Activated B cell treated with CpG ODN at 0.5 μM for 24 hours (primary cell): ENCODE measurements around the gene MAML2. TPM values are rescaled to one million over a fixed set of nuclear protein-coding genes. Genes with fewer than 3 reads are reported as not detected.

Experiments
- ATAC-seq: fragments of 200-7000 bp; cut with Tn5 transposase; one replicate; pipeline ENCODE4 v1.10.0; 2021; ENCODE audit warnings: low read depth, mild to moderate bottlenecking, moderate library complexity
- CTCF ChIA-PET: fragments of 350-600 bp; sonication (Branson Sonifier 250); formaldehyde crosslinking; loops from one replicate; lab custom pipeline; 2021; ENCODE audit warnings: antibody characterized with exemption; lab: Charles Lee
- POLR2A ChIA-PET: fragments of 350-600 bp; sonication (Branson Sonifier 250); formaldehyde crosslinking; loops from one replicate; lab custom pipeline; 2021; ENCODE audit warnings: antibody characterized with exemption; lab: Charles Lee
- DNase-seq: peaks from one replicate; pipeline ENCODE4 v3.0.0; 2022
- H3K27ac Mint-ChIP-seq: one replicate; pipeline ENCODE4 v1.8.0; 2020; ENCODE audit warnings: mixed read lengths
- H3K27me3 Mint-ChIP-seq: one replicate; pipeline ENCODE4 v1.8.0; 2021; ENCODE audit warnings: mixed read lengths
- H3K36me3 Mint-ChIP-seq: one replicate; pipeline ENCODE4 v1.8.0; 2021; ENCODE audit warnings: low read depth, mixed read lengths
- H3K4me1 Mint-ChIP-seq: one replicate; pipeline ENCODE4 v1.8.0; 2021; ENCODE audit warnings: mixed read lengths
- H3K4me3 Mint-ChIP-seq: one replicate; pipeline ENCODE4 v1.8.0; 2020; ENCODE audit warnings: mild to moderate bottlenecking, mixed read lengths
- H3K9me3 Mint-ChIP-seq: one replicate; pipeline ENCODE4 v1.8.0; 2020; ENCODE audit warnings: mixed read lengths
- intact Hi-C: fragments of 100-400 bp; cut with micrococcal nuclease; formaldehyde crosslinking; loops from one replicate; pipeline ENCODE4 v1.15.1; 2024
- total RNA-seq: library from RNA; stranded (reverse); gene quantifications from 2 replicates; pipeline ENCODE4 v1.2.3, GENCODE V29; 2022
- TF ChIP-seq, protein P1 (sequence below): fragments of 200-600 bp; IDR thresholded peaks from one replicate; pipeline ENCODE4 v1.8.0; 2022; ENCODE audit warnings: antibody characterized with exemption, mild to moderate bottlenecking

MAML2 gene
- total RNA-seq, 1 donor from 2014 or later, result 24.8 TPM

- ChIA-PET CTCF (no interaction called here), POLR2A (interaction anchor here (0.6 to 1.2 kb wide), 6 partner anchors 12 to 146 kb away, joined by 3 to 9 read pairs (median 4); partner anchors contain the start of gene MAML2)
- intact Hi-C loops, result loop anchor here (2.0 kb wide), 1 partner anchor 33 kb away; no protein-coding TSS in a partner anchor
- H3K36me3 Mint-ChIP-seq, result peaks cover 3% of the 10 kb centered on the region
- ATAC-seq (no peak), DNase-seq (no peak)
- H3K4me1 Mint-ChIP-seq, result peaks cover 75% of the 10 kb centered on the region
- H3K9me3 Mint-ChIP-seq, result no peaks in the 10 kb centered on the region
- H3K27me3 Mint-ChIP-seq, result no peaks in the 10 kb centered on the region
- H3K27ac Mint-ChIP-seq, result peak overlapping the region; percentile 63
- no peak overlapping the region for H3K4me3 Mint-ChIP-seq
- TF ChIP-seq, protein P1, sequence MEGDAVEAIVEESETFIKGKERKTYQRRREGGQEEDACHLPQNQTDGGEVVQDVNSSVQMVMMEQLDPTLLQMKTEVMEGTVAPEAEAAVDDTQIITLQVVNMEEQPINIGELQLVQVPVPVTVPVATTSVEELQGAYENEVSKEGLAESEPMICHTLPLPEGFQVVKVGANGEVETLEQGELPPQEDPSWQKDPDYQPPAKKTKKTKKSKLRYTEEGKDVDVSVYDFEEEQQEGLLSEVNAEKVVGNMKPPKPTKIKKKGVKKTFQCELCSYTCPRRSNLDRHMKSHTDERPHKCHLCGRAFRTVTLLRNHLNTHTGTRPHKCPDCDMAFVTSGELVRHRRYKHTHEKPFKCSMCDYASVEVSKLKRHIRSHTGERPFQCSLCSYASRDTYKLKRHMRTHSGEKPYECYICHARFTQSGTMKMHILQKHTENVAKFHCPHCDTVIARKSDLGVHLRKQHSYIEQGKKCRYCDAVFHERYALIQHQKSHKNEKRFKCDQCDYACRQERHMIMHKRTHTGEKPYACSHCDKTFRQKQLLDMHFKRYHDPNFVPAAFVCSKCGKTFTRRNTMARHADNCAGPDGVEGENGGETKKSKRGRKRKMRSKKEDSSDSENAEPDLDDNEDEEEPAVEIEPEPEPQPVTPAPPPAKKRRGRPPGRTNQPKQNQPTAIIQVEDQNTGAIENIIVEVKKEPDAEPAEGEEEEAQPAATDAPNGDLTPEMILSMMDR, result no peak
Measured at GRCh38 chr11:96221244-96222070, 121.5 kb downstream of the MAML2 start.

- intact Hi-C loops, result loop anchor here (2.0 to 5.0 kb wide), 2 partner anchors 35 to 433 kb away; partner anchors contain the start of gene FAM76B
Measured at GRCh38 chr11:96219981-96220623, 122.9 kb downstream of the MAML2 start.

DNA sequence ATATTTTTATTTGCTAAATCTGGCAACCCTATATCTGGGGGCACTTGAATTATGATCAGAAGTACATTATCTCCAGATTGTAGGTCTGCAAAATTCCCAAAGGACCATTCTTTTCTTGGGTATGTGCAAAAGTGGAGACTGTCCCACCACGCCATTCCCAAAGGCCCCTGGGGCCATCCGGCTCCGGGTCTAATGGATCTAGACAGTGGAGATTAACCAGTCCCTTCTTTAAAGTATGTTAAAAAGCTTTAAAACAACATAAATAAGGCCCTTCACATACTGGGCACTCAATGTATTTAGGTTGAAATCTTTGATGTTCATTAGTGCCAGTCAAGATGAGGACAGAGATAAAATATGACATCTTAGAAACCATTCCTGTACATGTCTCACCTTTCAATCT lies 124.1 kb downstream of the MAML2 start:
- CTCF ChIA-PET, result interaction anchor here (0.6 kb wide), 1 partner anchor 16 kb away, joined by 3 read pairs; no protein-coding TSS in a partner anchor
- intact Hi-C loops, result loop anchor here (5.0 kb wide), 1 partner anchor 432 kb away; the partner anchor contains the start of gene FAM76B
- peaks cover 3% of the 10 kb centered on the region for H3K36me3 Mint-ChIP-seq
- POLR2A ChIA-PET, result no interaction called here
- ATAC-seq (no peak), DNase-seq (no peak)
- H3K27me3 Mint-ChIP-seq, result no peaks in the 10 kb centered on the region
- no peak overlapping the region for H3K4me3 Mint-ChIP-seq
- TF ChIP-seq, protein P1, result no peak
- H3K9me3 Mint-ChIP-seq, result no peaks in the 10 kb centered on the region
- peak overlapping the region; percentile 73 for H3K27ac Mint-ChIP-seq
- H3K4me1 Mint-ChIP-seq, result peaks cover 81% of the 10 kb centered on the region

More at GRCh38 chr11:96219981-96220623, 122.9 kb downstream of the MAML2 start:
- H3K27ac Mint-ChIP-seq, result peak overlapping the region; percentile 67
- peak; percentile 22 for ATAC-seq
- H3K4me3 Mint-ChIP-seq, result peak overlapping the region; percentile 55
- ChIA-PET CTCF (interaction anchor here (0.7 kb wide), 1 partner anchor 123 kb away, joined by 3 read pairs; the partner anchor contains the start of gene MAML2), POLR2A (interaction anchor here (0.6 to 1.2 kb wide), 5 partner anchors 10 to 144 kb away, joined by 3 to 9 read pairs (median 3); partner anchors contain the start of gene MAML2)
- H3K9me3 Mint-ChIP-seq, result no peaks in the 10 kb centered on the region
- TF ChIP-seq, protein P1, result no peak
- H3K36me3 Mint-ChIP-seq, result peaks cover 3% of the 10 kb centered on the region
- peaks cover 81% of the 10 kb centered on the region for H3K4me1 Mint-ChIP-seq
- DNase-seq, result no peak
- no peaks in the 10 kb centered on the region for H3K27me3 Mint-ChIP-seq

GRCh38 chr11:96218006-96218405 lies 125.0 kb downstream of the MAML2 start:
- POLR2A ChIA-PET, result interaction anchor here (1.6 kb wide), 1 partner anchor 25 kb away, joined by 4 read pairs; no protein-coding TSS in a partner anchor

More at GRCh38 chr11:96218006-96218405, 125.0 kb downstream of the MAML2 start:
- DNase-seq, result no peak
- Mint-ChIP-seq H3K4me3 (no peak overlapping the region), H3K36me3 (peaks cover 3% of the 10 kb centered on the region), H3K27me3 (no peaks in the 10 kb centered on the region), H3K27ac (peak overlapping the region; percentile 99), H3K4me1 (peaks cover 86% of the 10 kb centered on the region), H3K9me3 (no peaks in the 10 kb centered on the region)
- TF ChIP-seq, protein P1, result no peak
- no peak for ATAC-seq
- CTCF ChIA-PET, result interaction anchor here (0.8 to 1.3 kb wide), 2 partner anchors 124 to 125 kb away, joined by 3 to 6 read pairs; partner anchors contain the start of gene MAML2
- intact Hi-C loops, result loop anchor here (5.0 kb wide), 1 partner anchor 431 kb away; the partner anchor contains the start of gene FAM76B
